ENCODE measurements around the gene PAX3. TPM values are rescaled to one million over a fixed set of nuclear protein-coding genes. Genes with fewer than 3 reads are reported as not detected.

Gene PAX3
- total RNA-seq, 1 donor, result not detected

- Histone ChIP-seq H3K36me3 (ENCODE audit: insufficient read depth, low read length) (no peaks in the 10 kb centered on the region), H2AFZ (ENCODE audit: low read length) (no peak overlapping the region), H3K4me2 (ENCODE audit: insufficient read depth, low read length) (no peak overlapping the region), H3K79me2 (ENCODE audit: insufficient read depth, low read length) (no peaks in the 10 kb centered on the region), H3K27ac (ENCODE audit: low read depth, low read length) (no peak overlapping the region), H3K4me3 (ENCODE audit: insufficient read depth, low read length) (no peak overlapping the region), H4K20me1 (ENCODE audit: insufficient read depth, low read length) (no peaks in the 10 kb centered on the region), H3K4me1 (ENCODE audit: insufficient read depth, low read length) (peaks cover 2% of the 10 kb centered on the region), H3K9me3 (ENCODE audit: low read depth, low read length) (no peaks in the 10 kb centered on the region), H3K27me3 (ENCODE audit: insufficient read depth, low read length) (peaks cover 100% of the 10 kb centered on the region)
- no peak for DNase-seq (ENCODE audit: insufficient read length, low spot score, missing footprints)
- TF ChIP-seq CTCF (IDR thresholded peaks at IDR 0.05; ENCODE audit: extremely low read depth, low read depth, low read length), result no peak
These were observed 1.3 kb upstream of the PAX3 start for GRCh38 chr2:222299906-222300725.

GRCh38 chr2:222298001-222298310 is 842 bp downstream of the PAX3 start:
- Histone ChIP-seq H3K27me3 (ENCODE audit: insufficient read depth, low read length) (peaks cover 99% of the 10 kb centered on the region), H3K27ac (ENCODE audit: low read depth, low read length) (no peak overlapping the region), H3K4me1 (ENCODE audit: insufficient read depth, low read length) (peaks cover 3% of the 10 kb centered on the region), H3K79me2 (ENCODE audit: insufficient read depth, low read length) (no peaks in the 10 kb centered on the region), H3K9me3 (ENCODE audit: low read depth, low read length) (no peaks in the 10 kb centered on the region), H3K4me2 (ENCODE audit: insufficient read depth, low read length) (no peak overlapping the region), H4K20me1 (ENCODE audit: insufficient read depth, low read length) (no peaks in the 10 kb centered on the region), H3K4me3 (ENCODE audit: insufficient read depth, low read length) (no peak overlapping the region), H2AFZ (ENCODE audit: low read length) (no peak overlapping the region), H3K36me3 (ENCODE audit: insufficient read depth, low read length) (no peaks in the 10 kb centered on the region)
- TF ChIP-seq CTCF (IDR thresholded peaks at IDR 0.05; ENCODE audit: extremely low read depth, low read depth, low read length), result no peak
- DNase-seq (ENCODE audit: insufficient read length, low spot score, missing footprints), result no peak

- Histone ChIP-seq H3K4me2 (ENCODE audit: insufficient read depth, low read length) (no peak overlapping the region), H3K4me1 (ENCODE audit: insufficient read depth, low read length) (peaks cover 3% of the 10 kb centered on the region), H3K27me3 (ENCODE audit: insufficient read depth, low read length) (peaks cover 98% of the 10 kb centered on the region), H3K79me2 (ENCODE audit: insufficient read depth, low read length) (no peaks in the 10 kb centered on the region), H3K9me3 (ENCODE audit: low read depth, low read length) (no peaks in the 10 kb centered on the region), H2AFZ (ENCODE audit: low read length) (no peak overlapping the region), H3K27ac (ENCODE audit: low read depth, low read length) (no peak overlapping the region), H3K4me3 (ENCODE audit: insufficient read depth, low read length) (no peak overlapping the region), H4K20me1 (ENCODE audit: insufficient read depth, low read length) (no peaks in the 10 kb centered on the region), H3K36me3 (ENCODE audit: insufficient read depth, low read length) (no peaks in the 10 kb centered on the region)
- TF ChIP-seq CTCF (IDR thresholded peaks at IDR 0.05; ENCODE audit: extremely low read depth, low read depth, low read length), result no peak
- no peak for DNase-seq (ENCODE audit: insufficient read length, low spot score, missing footprints)
These were observed 1.2 kb downstream of the PAX3 start for GRCh38 chr2:222297600-222297935.

- no peak for DNase-seq (ENCODE audit: insufficient read length, low spot score, missing footprints)
- Histone ChIP-seq H3K27ac (ENCODE audit: low read depth, low read length) (no peak overlapping the region), H4K20me1 (ENCODE audit: insufficient read depth, low read length) (no peaks in the 10 kb centered on the region), H2AFZ (ENCODE audit: low read length) (no peak overlapping the region), H3K9me3 (ENCODE audit: low read depth, low read length) (no peaks in the 10 kb centered on the region), H3K27me3 (ENCODE audit: insufficient read depth, low read length) (peaks cover 92% of the 10 kb centered on the region), H3K79me2 (ENCODE audit: insufficient read depth, low read length) (no peaks in the 10 kb centered on the region), H3K4me2 (ENCODE audit: insufficient read depth, low read length) (no peak overlapping the region), H3K4me3 (ENCODE audit: insufficient read depth, low read length) (no peak overlapping the region), H3K36me3 (ENCODE audit: insufficient read depth, low read length) (no peaks in the 10 kb centered on the region), H3K4me1 (ENCODE audit: insufficient read depth, low read length) (peaks cover 3% of the 10 kb centered on the region)
- TF ChIP-seq CTCF (IDR thresholded peaks at IDR 0.05; ENCODE audit: extremely low read depth, low read depth, low read length), result no peak
These were observed 1.7 kb downstream of the PAX3 start for GRCh38 chr2:222296911-222297599.

Measured in osteoblast (primary cell).